Esophagus squamous epithelium (tissue), 4 donors: Measurements from ENCODE around the gene MBNL1.

Experiments
- CTCF ChIP-seq, 6 experiments: fragments of 450-650 bp in 4 of 6; fragments of 200-600 bp in 2 of 6; sonication (generic) in 2 of 6; IDR thresholded peaks; one replicate each; pipeline ENCODE4 v1.5.1; 2016 to 2019; ENCODE audit warnings: antibody characterized with exemption in 6 of 6, mild to moderate bottlenecking in 4 of 6, moderate library complexity in 4 of 6
- POLR2A ChIP-seq, 4 donors: fragments of 450-650 bp; IDR thresholded peaks; one replicate each; pipeline ENCODE4 v1.6.1; 2017; ENCODE audit warnings: antibody characterized with exemption in 4 of 4, mild to moderate bottlenecking in 4 of 4, moderate library complexity in 3 of 4

DNA sequence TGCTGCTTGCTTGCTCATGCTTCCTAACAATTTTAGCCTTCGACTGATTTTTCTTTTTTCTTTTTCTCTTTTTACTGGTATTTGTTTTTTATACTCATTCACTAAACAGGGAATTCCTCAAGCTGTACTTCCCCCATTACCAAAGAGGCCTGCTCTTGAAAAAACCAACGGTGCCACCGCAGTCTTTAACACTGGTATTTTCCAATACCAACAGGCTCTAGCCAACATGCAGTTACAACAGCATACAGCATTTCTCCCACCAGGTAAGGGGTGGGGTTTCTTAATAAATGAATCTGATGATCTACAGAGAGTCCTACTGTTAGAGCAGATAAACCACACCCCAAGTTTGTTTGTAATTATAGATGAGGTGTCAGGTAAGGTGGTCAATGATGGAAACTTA is 178.8 kb downstream of the MBNL1 start:
- no peak for TF ChIP-seq CTCF (IDR thresholded peaks at IDR 0.05)
- TF ChIP-seq POLR2A (IDR thresholded peaks at IDR 0.05): no peak
